Activated T-cell treated with anti-CD3 and anti-CD28 coated beads, Interleukin-2, amount 50 U/mL, for 4 hours (primary cell): ENCODE data around the gene BBS12. TPM values are rescaled to one million over a fixed set of nuclear protein-coding genes. Genes with fewer than 3 reads are reported as not detected.

Source experiments
- ATAC-seq, 2 donors: fragments of 200-7000 bp; cut with Tn5 transposase; one replicate each; pipeline ENCODE4 v1.10.0; 2021
- DNase-seq: peaks from one replicate; pipeline ENCODE4 v3.0.0-alpha.2; 2020
- H3K27me3 Mint-ChIP-seq: one replicate; pipeline ENCODE4 v1.8.0; 2021; ENCODE audit warnings: low read depth, mixed read lengths
- H3K36me3 Mint-ChIP-seq: one replicate; pipeline ENCODE4 v1.8.0; 2022; ENCODE audit warnings: mixed read lengths; ENCODE audit not compliant: insufficient read depth
- H3K4me1 Mint-ChIP-seq: one replicate; pipeline ENCODE4 v1.8.0; 2021; ENCODE audit warnings: low read depth, mixed read lengths
- H3K4me3 Mint-ChIP-seq: one replicate; pipeline ENCODE4 v1.8.0; 2021; ENCODE audit warnings: mild to moderate bottlenecking, moderate library complexity, mixed read lengths
- H3K9me3 Mint-ChIP-seq: one replicate; pipeline ENCODE4 v1.8.0; 2021; ENCODE audit warnings: mixed read lengths
- total RNA-seq, 3 donors: library from RNA; stranded (reverse); gene quantifications; one replicate each; pipeline ENCODE4 v1.2.1, GENCODE V29; 2021

The BBS12 gene
- total RNA-seq = 1 to 10 TPM; 1.2 to 1.3 (median 1.2) TPM

DNA sequence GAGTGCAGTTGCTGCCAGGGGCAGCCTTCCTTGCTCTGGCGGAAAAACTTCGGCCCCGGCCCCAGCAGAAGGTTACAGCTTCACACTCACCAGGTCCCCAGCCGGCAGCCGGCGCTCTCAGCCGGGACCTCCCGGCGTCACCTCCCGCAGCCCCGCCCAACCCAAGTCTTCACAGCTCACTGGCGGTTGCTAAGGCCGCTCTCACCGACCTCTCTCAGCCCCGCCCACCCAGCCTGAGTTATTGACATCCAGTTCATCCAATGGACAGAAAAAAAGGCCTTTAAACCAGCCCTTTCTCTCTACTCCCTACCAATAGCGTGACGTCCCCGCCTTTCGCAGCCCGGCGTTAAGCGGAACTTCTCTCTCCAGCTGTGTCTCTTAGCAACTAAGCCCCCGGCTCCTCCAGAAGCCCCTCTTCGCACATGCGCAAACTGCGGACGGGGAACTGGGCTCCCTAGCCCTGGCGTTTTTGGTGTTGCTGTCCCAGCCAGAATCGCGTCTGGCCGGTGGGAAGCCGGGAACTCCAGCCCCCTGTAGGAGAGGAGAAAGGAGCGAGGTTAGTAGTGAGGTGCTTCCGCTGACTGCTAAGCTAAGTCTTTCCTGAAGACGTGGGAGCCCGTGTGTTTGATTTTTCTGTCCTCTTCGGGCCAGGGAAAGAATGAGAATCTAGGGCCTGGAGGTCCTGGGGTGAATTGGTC is at the start of gene BBS12:
BBS12 (plus strand) TSS at position 376 of the 698 bp plus-strand sequence. CDS start 9,189 bp downstream, outside the sequence.
- ATAC-seq (peak; percentile 99 to 100), DNase-seq (peak; percentile 98)
- peaks cover 7% of the 10 kb centered on the region for H3K36me3 Mint-ChIP-seq
- H3K9me3 Mint-ChIP-seq = no peaks in the 10 kb centered on the region
- H3K4me1 Mint-ChIP-seq = peaks cover 28% of the 10 kb centered on the region
- H3K4me3 Mint-ChIP-seq = peak within 1 kb of the TSS; percentile 98
- H3K27me3 Mint-ChIP-seq = no peaks in the 10 kb centered on the region

- no peak overlapping the region for H3K4me3 Mint-ChIP-seq
- no peaks in the 10 kb centered on the region for H3K36me3 Mint-ChIP-seq
- ATAC-seq (no peak), DNase-seq (no peak)
- H3K9me3 Mint-ChIP-seq = peaks cover 14% of the 10 kb centered on the region
- peaks cover 25% of the 10 kb centered on the region for H3K4me1 Mint-ChIP-seq
- H3K27me3 Mint-ChIP-seq = no peaks in the 10 kb centered on the region
Measured at GRCh38 chr4:122686691-122687090, 45.8 kb upstream of the BBS12 start.

DNA sequence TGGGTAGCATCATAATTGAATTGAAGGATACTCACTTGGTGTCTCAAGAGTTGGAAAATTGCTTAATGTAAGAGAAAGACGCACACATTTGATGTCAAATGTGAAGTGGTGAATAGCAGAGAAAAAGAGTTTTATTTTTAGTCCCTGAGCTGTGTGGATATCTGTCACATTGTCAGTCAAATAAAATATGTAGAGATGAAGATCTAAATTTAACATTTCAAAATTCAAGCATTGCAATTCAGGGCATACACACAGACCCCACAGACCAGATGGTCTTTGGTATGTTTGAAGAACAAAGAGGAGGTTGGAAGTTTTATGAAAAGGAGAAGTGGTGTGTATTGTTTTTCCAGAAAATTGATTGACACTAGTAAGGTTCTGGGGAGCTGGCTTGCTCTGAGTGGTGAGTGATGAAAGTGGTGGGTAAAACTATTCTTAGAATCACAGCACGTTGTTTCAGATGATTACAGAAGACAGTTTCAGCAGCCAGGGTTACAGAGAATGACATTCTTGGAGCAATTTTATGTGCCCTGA is 44.9 kb upstream of the BBS12 start:
- Mint-ChIP-seq H3K27me3 (no peaks in the 10 kb centered on the region), H3K4me3 (no peak overlapping the region), H3K9me3 (peaks cover 9% of the 10 kb centered on the region), H3K36me3 (no peaks in the 10 kb centered on the region), H3K4me1 (peaks cover 25% of the 10 kb centered on the region)
- no peak for DNase-seq
- peak; percentile 19 to 29 for ATAC-seq

DNA sequence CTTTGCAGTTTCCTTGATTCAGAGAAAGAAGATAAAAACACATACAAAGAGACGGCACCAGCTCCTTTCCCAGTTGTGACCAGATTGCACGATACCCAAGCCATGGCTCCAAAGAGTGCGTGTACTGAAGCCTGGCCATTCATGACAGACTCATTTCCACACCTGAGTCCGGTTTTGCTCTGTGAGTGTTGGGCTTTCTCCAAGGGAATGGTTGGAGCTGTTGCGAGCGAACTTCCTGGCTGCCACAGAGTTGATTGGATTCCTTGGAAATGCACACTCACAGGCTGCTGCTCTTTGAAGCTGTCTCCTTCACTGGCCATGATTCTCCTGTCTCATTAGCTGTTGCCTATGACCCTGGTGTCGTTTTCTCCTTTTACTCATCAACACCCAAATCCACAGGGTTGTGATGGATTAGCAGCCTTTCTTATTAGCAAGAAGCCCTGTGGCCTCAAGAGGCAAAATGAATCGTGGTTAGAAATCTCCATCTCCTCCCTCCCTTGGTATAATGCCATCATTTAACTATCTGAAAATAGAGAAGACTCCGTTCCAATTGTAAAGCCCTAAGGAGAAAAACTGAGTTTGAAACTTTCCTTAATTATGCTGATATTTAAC is 43.9 kb upstream of the BBS12 start:
- Mint-ChIP-seq H3K36me3 (no peaks in the 10 kb centered on the region), H3K27me3 (no peaks in the 10 kb centered on the region), H3K4me1 (peaks cover 25% of the 10 kb centered on the region), H3K9me3 (peaks cover 4% of the 10 kb centered on the region), H3K4me3 (no peak overlapping the region)
- ATAC-seq (no peak), DNase-seq (no peak)

DNA sequence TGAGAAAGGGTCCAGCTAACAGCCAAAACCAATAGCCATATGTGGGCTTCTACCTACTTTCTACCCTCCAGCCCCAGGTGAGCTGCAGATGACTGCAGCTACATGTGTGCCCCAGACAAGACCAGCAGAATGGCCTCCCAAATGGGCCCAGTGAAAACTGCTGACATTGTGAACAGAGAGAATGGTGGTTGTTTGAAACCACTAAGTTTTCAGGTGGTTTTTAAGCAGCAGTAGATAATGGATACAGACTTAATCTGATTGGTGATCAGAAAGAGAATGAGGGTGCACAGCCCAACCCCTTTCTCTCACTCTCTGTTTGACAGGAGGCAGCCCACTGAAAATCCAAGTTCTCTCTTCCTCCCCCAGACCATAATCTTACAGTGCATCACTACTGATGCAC is 42.5 kb upstream of the BBS12 start:
- Mint-ChIP-seq H3K4me3 (no peak overlapping the region), H3K36me3 (no peaks in the 10 kb centered on the region), H3K27me3 (peaks cover 1% of the 10 kb centered on the region), H3K9me3 (no peaks in the 10 kb centered on the region), H3K4me1 (peaks cover 28% of the 10 kb centered on the region)
- DNase-seq (no peak), ATAC-seq (peak; percentile 79 to 82)

- no peaks in the 10 kb centered on the region for H3K9me3 Mint-ChIP-seq
- no peak for DNase-seq
- peaks cover 3% of the 10 kb centered on the region for H3K27me3 Mint-ChIP-seq
- no peak for ATAC-seq
- no peaks in the 10 kb centered on the region for H3K36me3 Mint-ChIP-seq
- no peak overlapping the region for H3K4me3 Mint-ChIP-seq
- H3K4me1 Mint-ChIP-seq = peaks cover 32% of the 10 kb centered on the region
Measured at GRCh38 chr4:122691988-122692387, 40.5 kb upstream of the BBS12 start.

GRCh38 chr4:122692641-122693520 is 39.6 kb upstream of the BBS12 start:
- Mint-ChIP-seq H3K27me3 (peaks cover 3% of the 10 kb centered on the region), H3K4me3 (no peak overlapping the region), H3K4me1 (peaks cover 26% of the 10 kb centered on the region), H3K9me3 (no peaks in the 10 kb centered on the region), H3K36me3 (no peaks in the 10 kb centered on the region)
- DNase-seq (no peak), ATAC-seq (no peak)

GRCh38 chr4:122695226-122695625 is 37.3 kb upstream of the BBS12 start:
- Mint-ChIP-seq H3K4me3 (no peak overlapping the region), H3K4me1 (peaks cover 10% of the 10 kb centered on the region), H3K9me3 (no peaks in the 10 kb centered on the region), H3K27me3 (peaks cover 3% of the 10 kb centered on the region), H3K36me3 (no peaks in the 10 kb centered on the region)
- peak in 1 of 2 donors; percentile 28 for ATAC-seq
- DNase-seq = no peak

DNA sequence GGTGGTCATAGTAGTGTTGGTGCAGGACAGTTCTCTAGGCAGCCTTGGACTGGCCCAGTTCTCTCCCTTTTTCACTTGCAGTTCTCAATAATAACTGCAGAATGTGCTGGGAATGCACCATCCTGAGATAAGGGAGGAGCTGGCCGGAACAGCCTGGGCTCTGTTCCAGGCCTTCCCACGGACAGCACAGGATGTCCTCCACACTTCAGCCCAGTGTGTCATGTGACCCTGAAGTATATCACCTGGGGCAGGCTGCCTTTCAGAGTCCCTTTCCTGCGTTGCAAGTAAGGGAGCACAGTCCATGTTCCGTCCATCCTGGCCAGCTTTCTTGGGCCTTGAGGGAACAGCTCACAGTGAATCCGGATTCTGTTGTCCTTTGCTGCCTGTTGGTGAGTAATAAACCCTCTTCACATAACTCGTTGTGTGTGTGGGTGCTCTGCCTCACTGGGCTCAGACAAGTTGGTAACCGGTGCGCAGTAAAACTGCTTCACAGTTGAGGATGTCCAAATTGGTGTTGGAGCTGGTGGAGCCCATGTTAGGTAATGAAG is 32.3 kb upstream of the BBS12 start:
- no peaks in the 10 kb centered on the region for H3K36me3 Mint-ChIP-seq
- H3K27me3 Mint-ChIP-seq = peaks cover 5% of the 10 kb centered on the region
- DNase-seq = no peak
- no peak overlapping the region for H3K4me3 Mint-ChIP-seq
- peaks cover 32% of the 10 kb centered on the region for H3K4me1 Mint-ChIP-seq
- H3K9me3 Mint-ChIP-seq = no peaks in the 10 kb centered on the region
- ATAC-seq = no peak

GRCh38 chr4:122701061-122701460 is 31.4 kb upstream of the BBS12 start:
- H3K4me3 Mint-ChIP-seq = peak overlapping the region; percentile 65
- no peaks in the 10 kb centered on the region for H3K9me3 Mint-ChIP-seq
- peaks cover 3% of the 10 kb centered on the region for H3K27me3 Mint-ChIP-seq
- H3K36me3 Mint-ChIP-seq = no peaks in the 10 kb centered on the region
- peaks cover 32% of the 10 kb centered on the region for H3K4me1 Mint-ChIP-seq
- ATAC-seq = peak; percentile 73 to 75
- DNase-seq = no peak

DNA sequence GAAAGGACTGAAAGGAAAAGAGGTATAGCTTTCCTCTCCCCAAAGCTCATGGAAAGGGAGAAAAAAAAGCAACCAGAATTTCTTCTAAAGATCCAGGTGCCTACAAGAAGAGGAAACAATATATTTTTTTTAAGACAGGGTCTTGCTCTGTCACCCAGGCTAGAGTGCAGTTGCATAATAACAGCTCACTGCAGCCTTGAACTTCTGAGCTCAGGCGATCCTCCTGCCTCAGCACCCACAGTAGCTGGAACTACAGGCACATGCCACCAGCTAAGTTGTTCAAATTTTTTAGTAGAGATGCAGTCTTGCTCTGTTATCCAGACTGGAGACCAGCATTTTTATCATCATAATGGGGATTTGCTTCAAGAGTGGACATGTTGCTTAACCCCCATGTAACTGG is 30.5 kb upstream of the BBS12 start:
- ATAC-seq (no peak), DNase-seq (no peak)
- Mint-ChIP-seq H3K27me3 (peaks cover 3% of the 10 kb centered on the region), H3K4me3 (no peak overlapping the region), H3K9me3 (no peaks in the 10 kb centered on the region), H3K4me1 (peaks cover 38% of the 10 kb centered on the region), H3K36me3 (no peaks in the 10 kb centered on the region)

DNA sequence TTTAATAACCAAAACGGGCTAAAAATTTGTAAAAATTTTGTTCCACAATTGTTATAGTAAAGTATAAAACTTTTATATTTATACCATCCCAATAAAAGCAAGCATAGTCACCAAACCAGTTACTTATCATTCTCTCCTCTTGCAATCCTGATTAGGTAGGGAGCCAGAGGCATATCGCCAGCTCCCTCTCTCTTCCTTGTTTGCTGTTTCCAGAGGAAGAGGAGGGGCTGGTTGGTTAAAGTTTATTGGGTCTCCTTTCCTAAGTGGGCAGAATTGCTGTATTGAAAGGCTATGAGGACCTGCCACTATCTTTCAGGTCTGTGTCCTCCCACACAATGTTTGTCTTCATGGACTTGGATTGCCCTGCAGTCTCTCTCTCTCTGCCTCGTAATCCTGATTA is 29.6 kb upstream of the BBS12 start:
- no peak for DNase-seq
- Mint-ChIP-seq H3K36me3 (no peaks in the 10 kb centered on the region), H3K4me1 (peaks cover 39% of the 10 kb centered on the region), H3K4me3 (no peak overlapping the region), H3K9me3 (no peaks in the 10 kb centered on the region), H3K27me3 (peaks cover 3% of the 10 kb centered on the region)
- no peak for ATAC-seq

DNA sequence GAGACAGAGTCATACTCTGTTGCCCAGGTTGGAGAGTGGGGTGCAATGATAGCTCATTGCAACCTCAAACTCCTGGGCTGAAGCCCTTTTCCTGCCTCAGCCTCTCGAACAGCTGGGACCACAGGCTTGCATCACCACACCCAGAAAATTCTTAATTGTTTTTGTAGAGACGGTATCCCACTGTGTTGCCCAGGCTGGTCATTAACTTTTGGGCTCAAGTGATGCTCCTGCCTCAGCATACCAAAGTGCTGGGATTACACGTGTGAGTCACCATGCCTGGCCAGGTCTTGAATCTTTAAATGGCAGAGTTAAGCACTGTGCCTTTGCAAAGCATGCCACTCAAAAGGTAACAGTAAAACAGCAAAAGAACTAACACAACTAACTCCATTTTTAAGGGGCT is 28.6 kb upstream of the BBS12 start:
- Mint-ChIP-seq H3K27me3 (peaks cover 3% of the 10 kb centered on the region), H3K4me1 (peaks cover 41% of the 10 kb centered on the region), H3K9me3 (no peaks in the 10 kb centered on the region), H3K36me3 (no peaks in the 10 kb centered on the region), H3K4me3 (no peak overlapping the region)
- DNase-seq = no peak
- ATAC-seq = no peak

GRCh38 chr4:122705009-122705408 is 27.5 kb upstream of the BBS12 start:
- peak; percentile 29 to 46 for ATAC-seq
- Mint-ChIP-seq H3K4me1 (peaks cover 42% of the 10 kb centered on the region), H3K4me3 (no peak overlapping the region), H3K9me3 (no peaks in the 10 kb centered on the region), H3K27me3 (peaks cover 3% of the 10 kb centered on the region), H3K36me3 (no peaks in the 10 kb centered on the region)
- no peak for DNase-seq
